HepG2 (cell line): ENCODE data around the gene CD180. TPM values are rescaled to one million over a fixed set of nuclear protein-coding genes. Genes with fewer than 3 reads are reported as not detected.

ENCODE experiments used
- ARID3A ChIP-seq: IDR thresholded peaks from 2 replicates; pipeline ENCODE4 v1.6.1; 2012; ENCODE audit warnings: low read depth, low read length, improper control_type of control experiment
- CREB3 ChIP-seq: sonication (generic); formaldehyde crosslinking; IDR thresholded peaks from 2 replicates; pipeline ENCODE4 v1.5.0; 2020; ENCODE audit warnings: missing genetic modification reagents
- DBP ChIP-seq: sonication (generic); formaldehyde crosslinking; IDR thresholded peaks from 2 replicates; pipeline ENCODE4 v1.4.0; 2020; ENCODE audit warnings: missing genetic modification reagents; ENCODE audit errors: not compliant biosample characterization
- DRAP1 ChIP-seq: IDR thresholded peaks from 2 replicates; pipeline ENCODE4 v1.6.1; 2016; ENCODE audit warnings: missing genetic modification reagents, missing compliant biosample characterization
- FIP1L1 ChIP-seq: fragments of 200-400 bp; formaldehyde crosslinking; IDR thresholded peaks from 2 replicates; pipeline ENCODE4 v1.6.1; 2018; ENCODE audit warnings: low read depth, mild to moderate bottlenecking, low read length, moderate library complexity, borderline replicate concordance; ENCODE audit not compliant: insufficient read depth
- FOXJ3 ChIP-seq: sonication (generic); formaldehyde crosslinking; IDR thresholded peaks from 2 replicates; pipeline ENCODE4 v1.4.0; 2020; ENCODE audit warnings: missing genetic modification reagents, mild to moderate bottlenecking, borderline replicate concordance
- GABPB1 ChIP-seq: IDR thresholded peaks from 2 replicates; pipeline ENCODE4 v1.6.1; 2016; ENCODE audit warnings: mild to moderate bottlenecking, missing genetic modification reagents, moderate library complexity, missing compliant biosample characterization
- NFIB ChIP-seq: sonication (generic); formaldehyde crosslinking; IDR thresholded peaks from 2 replicates; pipeline ENCODE4 v1.9.0; 2021; ENCODE audit warnings: missing genetic modification reagents, mild to moderate bottlenecking, borderline replicate concordance
- NFRKB ChIP-seq: fragments of 450-650 bp; IDR thresholded peaks from 2 replicates; pipeline ENCODE4 v1.6.1; 2017
- PLSCR1 ChIP-seq: sonication (generic); formaldehyde crosslinking; IDR thresholded peaks from 2 replicates; pipeline ENCODE4 v1.5.0; 2020; ENCODE audit warnings: missing genetic modification reagents, mild to moderate bottlenecking, borderline replicate concordance
- POLR2AphosphoS2 ChIP-seq: IDR thresholded peaks from 2 replicates; pipeline ENCODE4 v1.6.1; 2011; ENCODE audit warnings: low read depth, low read length, improper control_type of control experiment
- PRDM10 ChIP-seq: sonication (generic); formaldehyde crosslinking; IDR thresholded peaks from 2 replicates; pipeline ENCODE4 v1.4.0; 2020; ENCODE audit warnings: low read depth, missing genetic modification reagents
- SALL1 ChIP-seq: sonication (generic); formaldehyde crosslinking; IDR thresholded peaks from 2 replicates; pipeline ENCODE4 v1.8.0; 2022; ENCODE audit warnings: mild to moderate bottlenecking, missing genetic modification reagents
- SNAPC5 ChIP-seq: sonication (generic); formaldehyde crosslinking; IDR thresholded peaks from 2 replicates; pipeline ENCODE4 v1.8.1; 2023; ENCODE audit warnings: mild to moderate bottlenecking, missing genetic modification reagents, borderline replicate concordance
- SP2 ChIP-seq: sonication (generic); formaldehyde crosslinking; IDR thresholded peaks from 2 replicates; pipeline ENCODE4 v1.5.1; 2020; ENCODE audit warnings: mild to moderate bottlenecking, missing genetic modification reagents
- ZKSCAN8 ChIP-seq: IDR thresholded peaks from 2 replicates; pipeline ENCODE4 v1.6.1; 2016; ENCODE audit warnings: borderline replicate concordance, missing genetic modification reagents, missing compliant biosample characterization
- ZNF329 ChIP-seq: sonication (generic); formaldehyde crosslinking; IDR thresholded peaks from 2 replicates; pipeline ENCODE4 v1.9.0; 2021; ENCODE audit warnings: low read depth, mild to moderate bottlenecking, missing genetic modification reagents
- ZNF547 ChIP-seq: sonication (generic); formaldehyde crosslinking; IDR thresholded peaks from 2 replicates; pipeline ENCODE4 v1.5.1; 2020; ENCODE audit warnings: mild to moderate bottlenecking, missing genetic modification reagents
- ZNF562 ChIP-seq: sonication (generic); formaldehyde crosslinking; IDR thresholded peaks from 2 replicates; pipeline ENCODE4 v1.8.0; 2022; ENCODE audit warnings: missing genetic modification reagents, borderline replicate concordance
- ZNF792 ChIP-seq: IDR thresholded peaks from 2 replicates; pipeline ENCODE4 v1.6.1; 2016
- ZNF839 ChIP-seq: sonication (generic); formaldehyde crosslinking; IDR thresholded peaks from 2 replicates; pipeline ENCODE4 v1.4.0; 2020; ENCODE audit warnings: missing genetic modification reagents, mild to moderate bottlenecking, borderline replicate concordance
- polyA plus RNA-seq, 8 experiments: library from polyadenylated mRNA; depleted of rRNA in 3 of 8; stranded (reverse) in 7 of 8; unstranded in 1 of 8; fragments of >200 nt; fragmentation: Illumina TruSeq in 4 of 8; extraction: Trizol in 4 of 8; gene quantifications; 2 replicates each; pipeline versions ENCODE4 v1.2.1 to v1.2.3, GENCODE V29; 2011 to 2016; ENCODE audit warnings: low read depth in 4 of 8, missing spikeins in 1 of 8, mixed read lengths in 1 of 8; ENCODE audit not compliant: insufficient read depth in 1 of 8
- total RNA-seq, 5 experiments: library from RNA; depleted of rRNA; stranded (reverse); fragments of >200 nt; fragmentation: Illumina TruSeq; extraction: Trizol; gene quantifications; 2 replicates each; pipeline ENCODE4 v1.2.3, GENCODE V29; 2016; ENCODE audit warnings: low read depth in 1 of 5

CD180 gene
- total and polyA plus RNA-seq, 2 of the 13 experiments (the other 11 are each of a cell fraction or from before 2014, with no cell fraction given) = not detected

GRCh38 chr5:67235399-67236110, 39.0 kb upstream of the CD180 start (continued):
- TF ChIP-seq ZNF839 (CRISPR knock-in tag) (no peak), ZKSCAN8 (0 out of 2 replicates have a peak, but pooled peaks have one; percentile 24), ARID3A (no peak; the same call in 1 of the 2 replicates), ZNF792 (peak; percentile 46; the same call in 1 of the 2 replicates), CREB3 (CRISPR knock-in tag) (no peak), DRAP1 (CRISPR knock-in tag) (peak; percentile 28; the same call in 1 of the 2 replicates), GABPB1 (CRISPR knock-in tag) (no peak), SALL1 (CRISPR knock-in tag) (peak; percentile 83), NFRKB (no peak), ZNF329 (CRISPR knock-in tag) (no peak), SP2 (CRISPR knock-in tag) (no peak), SNAPC5 (CRISPR knock-in tag) (no peak), POLR2AphosphoS2 (no peak), FIP1L1 (no peak), PLSCR1 (CRISPR knock-in tag) (no peak), ZNF562 (no peak), DBP (CRISPR knock-in tag) (no peak), FOXJ3 (CRISPR knock-in tag) (peak; percentile 71; the same call in 1 of the 2 replicates), NFIB (no peak), PRDM10 (CRISPR knock-in tag) (no peak), ZNF547 (CRISPR knock-in tag) (0 out of 2 replicates have a peak, but pooled peaks have one; percentile 23)
